ENCODE results near the gene RPL41.

- no peak for TF ChIP-seq POLR2A (IDR thresholded peaks at IDR 0.05)
- TF ChIP-seq CTCF (IDR thresholded peaks at IDR 0.05) = no peak
These were observed 9.2 kb upstream of the RPL41 start for GRCh38 chr12:56107242-56107641.
